Naive thymus-derived CD4-positive, alpha-beta T cell (primary cell): ENCODE measurements around the gene ARHGAP4. TPM values are rescaled to one million over a fixed set of nuclear protein-coding genes. Genes with fewer than 3 reads are reported as not detected.

Experiments used
- ATAC-seq: fragments of 150-1000 bp; cut with Tn5 transposase; 2 replicates; pipeline ENCODE4 v1.10.0; 2021; ENCODE audit warnings: mild to moderate bottlenecking, moderate library complexity
- CTCF ChIA-PET: fragments of 350-600 bp; sonication (Branson Sonifier 250); formaldehyde crosslinking; loops from one replicate; lab custom pipeline; 2021; ENCODE audit warnings: antibody characterized with exemption; lab: Charles Lee
- POLR2A ChIA-PET: fragments of 350-600 bp; sonication (Branson Sonifier 250); formaldehyde crosslinking; loops from one replicate; lab custom pipeline; 2021; ENCODE audit warnings: antibody characterized with exemption, inconsistent platforms; lab: Charles Lee
- DNase-seq, 9 donors: peaks; one replicate each; pipeline versions ENCODE4 v3.0.0 to v3.0.0-alpha.2; 2020 to 2022; ENCODE audit warnings: mixed read lengths in 1 of 9
- H3K27ac ChIP-seq: one replicate; pipeline ENCODE4 v1.7.0; 2013; ENCODE audit warnings: mild to moderate bottlenecking, low read depth, low read length, moderate library complexity
- H3K27me3 ChIP-seq, 2 donors: one replicate each; pipeline ENCODE4 v1.7.0; 2013; ENCODE audit warnings: low read length in 2 of 2, mild to moderate bottlenecking in 2 of 2, moderate library complexity in 2 of 2; ENCODE audit not compliant: control insufficient read depth in 2 of 2, insufficient read depth in 2 of 2
- H3K36me3 ChIP-seq, 3 experiments: 1 replicate in 2 of 3; 2 replicates in 1 of 3; pipeline ENCODE4 v1.7.0; 2013; ENCODE audit warnings: low read length in 3 of 3, mild to moderate bottlenecking in 3 of 3, moderate library complexity in 1 of 3; ENCODE audit not compliant: insufficient read depth in 3 of 3, control insufficient read depth in 2 of 3
- H3K4me1 ChIP-seq, 2 donors: one replicate each; pipeline ENCODE4 v1.7.0; 2013; ENCODE audit warnings: low read length in 2 of 2, mild to moderate bottlenecking in 2 of 2, moderate library complexity in 1 of 2; ENCODE audit not compliant: control insufficient read depth in 2 of 2, insufficient read depth in 2 of 2
- H3K4me3 ChIP-seq: 2 replicates; pipeline ENCODE4 v1.7.0; 2013; ENCODE audit warnings: mild to moderate bottlenecking, low read length
- H3K9me3 ChIP-seq, 3 experiments: 1 replicate in 2 of 3; 2 replicates in 1 of 3; pipeline ENCODE4 v1.7.0; 2013; ENCODE audit warnings: low read length in 3 of 3; ENCODE audit not compliant: control insufficient read depth in 2 of 3
- H3K27ac Mint-ChIP-seq, 9 donors: one replicate each; pipeline ENCODE4 v1.8.0; 2020 to 2022; ENCODE audit warnings: mixed read lengths in 9 of 9, mild to moderate bottlenecking in 8 of 9, moderate library complexity in 5 of 9, inconsistent platforms in 2 of 9
- H3K27me3 Mint-ChIP-seq, 5 donors: one replicate each; pipeline ENCODE4 v1.8.0; 2021 to 2022; ENCODE audit warnings: mixed read lengths in 5 of 5, mild to moderate bottlenecking in 1 of 5
- H3K36me3 Mint-ChIP-seq, 5 donors: one replicate each; pipeline ENCODE4 v1.8.0; 2020 to 2022; ENCODE audit warnings: mixed read lengths in 5 of 5, mild to moderate bottlenecking in 3 of 5, inconsistent platforms in 1 of 5
- H3K4me1 Mint-ChIP-seq, 7 donors: one replicate each; pipeline ENCODE4 v1.8.0; 2020 to 2022; ENCODE audit warnings: mixed read lengths in 7 of 7, mild to moderate bottlenecking in 3 of 7, inconsistent platforms in 1 of 7
- H3K4me3 Mint-ChIP-seq, 10 donors: one replicate each; pipeline ENCODE4 v1.8.0; 2020 to 2022; ENCODE audit warnings: mild to moderate bottlenecking in 10 of 10, mixed read lengths in 10 of 10, moderate library complexity in 6 of 10, inconsistent platforms in 2 of 10
- H3K9me3 Mint-ChIP-seq, 11 donors: one replicate each; pipeline ENCODE4 v1.8.0; 2020 to 2022; ENCODE audit warnings: mixed read lengths in 11 of 11, mild to moderate bottlenecking in 4 of 11, inconsistent platforms in 1 of 11, moderate library complexity in 1 of 11
- intact Hi-C, 2 donors: fragments of 100-400 bp; cut with micrococcal nuclease; formaldehyde crosslinking; loops; one replicate each; pipeline ENCODE4 v1.15.1; 2023
- polyA plus RNA-seq, 2 donors: library from polyadenylated mRNA; unstranded; fragments of 300-500 nt; fragmentation: Illumina TruSeq; gene quantifications; one replicate each; pipeline ENCODE4 v1.2.3, GENCODE V29; 2021
- total RNA-seq, 6 experiments: library from RNA in 5 of 6; stranded (reverse) in 5 of 6; gene quantifications; 1 replicate in 5 of 6; 2 replicates in 1 of 6; pipeline ENCODE4 v1.2.3 and lab custom pipeline; 2021 to 2026

Gene ARHGAP4
- total and polyA plus RNA-seq, 7 experiments from 2014 or later = 82.5 to 439 (median 341) TPM

- intact Hi-C loops = loop anchor here (5.0 to 10.0 kb wide), 3 partner anchors 242 to 565 kb away; partner anchors contain the start of genes EMD (in 2 of the 2), SLC10A3 (in 1 of the 2) and SLC6A8 (in 1 of the 2)
- POLR2A ChIA-PET = interaction anchor here (0.8 to 17.4 kb wide), 3 partner anchors 14 to 166 kb away, joined by 4 to 384 read pairs (median 127); partner anchors contain the start of genes HCFC1, NAA10, PLXNB3 and RENBP
- Mint-ChIP-seq H3K27ac (peak overlapping the region in 7 of 9 donors; percentile 38 to 98 (median 85)), H3K27me3 (no peaks in the 10 kb centered on the region), H3K36me3 (peaks cover 0 to 12% (median 0%) of the 10 kb centered on the region in 5 donors), H3K4me3 (peak overlapping the region in 4 of 10 donors; percentile 11 to 95 (median 40)), H3K4me1 (peaks cover 0 to 62% (median 16%) of the 10 kb centered on the region in 7 donors), H3K9me3 (peaks cover 0 to 2% (median 0%) of the 10 kb centered on the region in 11 donors)
- CTCF ChIA-PET = interaction anchor here (0.6 to 13.2 kb wide), 2 partner anchors 19 to 557 kb away, joined by 3 to 168 read pairs; partner anchors contain the start of genes RENBP and UBL4A
- Histone ChIP-seq H3K27ac (no peak overlapping the region), H3K27me3 (no peaks in the 10 kb centered on the region), H3K4me3 (no peak overlapping the region), H3K9me3 (no peaks in the 10 kb centered on the region), H3K4me1 (peaks cover 8 to 15% of the 10 kb centered on the region in 2 donors), H3K36me3 (peaks cover 0 to 15% (median 0%) of the 10 kb centered on the region in 3 experiments)
- DNase-seq = no peak
- ATAC-seq = no peak
These were observed 3.5 kb upstream of the ARHGAP4 start for GRCh38 chrX:153929576-153929975.

GRCh38 chrX:153928846-153929245 lies 2.8 kb upstream of the ARHGAP4 start:
- peaks cover 0 to 2% (median 0%) of the 10 kb centered on the region in 11 donors for H3K9me3 Mint-ChIP-seq
- H3K27ac ChIP-seq = peak overlapping the region; percentile 54
- H3K36me3 Mint-ChIP-seq = peaks cover 0 to 15% (median 0%) of the 10 kb centered on the region in 5 donors
- ChIA-PET CTCF (interaction anchor here (6.4 to 13.2 kb wide), 2 partner anchors 20 to 39 kb away, joined by 27 to 168 read pairs; partner anchors contain the start of gene RENBP), POLR2A (interaction anchor here (0.8 to 17.4 kb wide), 5 partner anchors 15 to 165 kb away, joined by 4 to 384 read pairs (median 111); partner anchors contain the start of genes HCFC1, IDH3G, NAA10 and PLXNB3)
- DNase-seq (no peak), ATAC-seq (no peak)
- H3K27ac Mint-ChIP-seq = peak overlapping the region; percentile 29 to 99 (median 86)
- no peaks in the 10 kb centered on the region for H3K9me3 ChIP-seq
- H3K4me3 Mint-ChIP-seq = peak overlapping the region; percentile 58 to 98 (median 92)
- H3K4me1 ChIP-seq = peaks cover 8 to 18% of the 10 kb centered on the region in 2 donors
- no peak overlapping the region for H3K4me3 ChIP-seq
- no peaks in the 10 kb centered on the region for H3K27me3 Mint-ChIP-seq
- H3K4me1 Mint-ChIP-seq = peaks cover 0 to 64% (median 16%) of the 10 kb centered on the region in 7 donors
- no peaks in the 10 kb centered on the region for H3K27me3 ChIP-seq
- intact Hi-C loops = loop anchor here (1.0 to 10.0 kb wide), 8 partner anchors 18 to 618 kb away; partner anchors contain the start of genes ABCD1 (in 2 of the 2), BCAP31 (in 2 of the 2), EMD (in 2 of the 2) and HCFC1 (in 2 of the 2)
- peaks cover 0 to 15% (median 0%) of the 10 kb centered on the region in 3 experiments for H3K36me3 ChIP-seq

- ATAC-seq (peak; percentile 86), DNase-seq (peak; percentile 80 to 98 (median 94))
- intact Hi-C loops = loop anchor here (1.0 to 10.0 kb wide), 11 partner anchors 19 to 619 kb away; partner anchors contain the start of genes ABCD1 (in 2 of the 2), BCAP31 (in 2 of the 2), EMD (in 2 of the 2) and HCFC1 (in 2 of the 2)
- H3K36me3 ChIP-seq = peaks cover 0 to 15% (median 0%) of the 10 kb centered on the region in 3 experiments
- no peaks in the 10 kb centered on the region for H3K27me3 ChIP-seq
- peaks cover 0 to 19% (median 0%) of the 10 kb centered on the region in 5 donors for H3K36me3 Mint-ChIP-seq
- peaks cover 0 to 2% (median 0%) of the 10 kb centered on the region in 11 donors for H3K9me3 Mint-ChIP-seq
- H3K4me3 Mint-ChIP-seq = peak overlapping the region; percentile 90 to 98 (median 94)
- no peaks in the 10 kb centered on the region for H3K27me3 Mint-ChIP-seq
- peak overlapping the region; percentile 80 to 100 (median 98) for H3K27ac Mint-ChIP-seq
- H3K9me3 ChIP-seq = no peaks in the 10 kb centered on the region
- peak overlapping the region; percentile 98 for H3K27ac ChIP-seq
- ChIA-PET POLR2A (interaction anchor here (0.9 to 17.4 kb wide), 12 partner anchors 16 to 452 kb away, joined by 3 to 384 read pairs (median 8); partner anchors contain the start of genes EMD, HCFC1, IDH3G and NAA10), CTCF (interaction anchor here (0.6 to 13.2 kb wide), 3 partner anchors 21 to 272 kb away, joined by 3 to 168 read pairs (median 27); partner anchors contain the start of gene RENBP)
- peaks cover 14 to 18% of the 10 kb centered on the region in 2 donors for H3K4me1 ChIP-seq
- peak overlapping the region; percentile 81 for H3K4me3 ChIP-seq
- peaks cover 0 to 68% (median 21%) of the 10 kb centered on the region in 7 donors for H3K4me1 Mint-ChIP-seq
These were observed 2.1 kb upstream of the ARHGAP4 start for GRCh38 chrX:153927922-153928760.

GRCh38 chrX:153927672-153927921 lies 1.5 kb upstream of the ARHGAP4 start:
- peaks cover 18 to 19% of the 10 kb centered on the region in 2 donors for H3K4me1 ChIP-seq
- Mint-ChIP-seq H3K4me1 (peaks cover 0 to 73% (median 23%) of the 10 kb centered on the region in 7 donors), H3K27ac (peak overlapping the region; percentile 80 to 100 (median 98))

GRCh38 chrX:153926858-153927671 lies 1.0 kb upstream of the ARHGAP4 start:
- peak overlapping the region; percentile 98 for H3K27ac ChIP-seq
- H3K27me3 ChIP-seq = no peaks in the 10 kb centered on the region
- Mint-ChIP-seq H3K27ac (peak overlapping the region; percentile 80 to 100 (median 98)), H3K27me3 (no peaks in the 10 kb centered on the region), H3K9me3 (peaks cover 0 to 2% (median 0%) of the 10 kb centered on the region in 11 donors), H3K36me3 (peaks cover 0 to 23% (median 0%) of the 10 kb centered on the region in 5 donors), H3K4me1 (peaks cover 0 to 78% (median 27%) of the 10 kb centered on the region in 7 donors), H3K4me3 (peak overlapping the region; percentile 89 to 95 (median 92))
- peak; percentile 44 to 89 (median 85) for DNase-seq
- CTCF ChIA-PET = interaction anchor here (0.6 to 13.2 kb wide), 5 partner anchors 17 to 561 kb away, joined by 3 to 168 read pairs (median 3); partner anchors contain the start of gene RENBP
- H3K36me3 ChIP-seq = peaks cover 0 to 12% (median 0%) of the 10 kb centered on the region in 3 experiments
- peak; percentile 63 for ATAC-seq
- H3K9me3 ChIP-seq = no peaks in the 10 kb centered on the region
- POLR2A ChIA-PET = interaction anchor here (0.9 to 17.4 kb wide), 17 partner anchors 17 to 518 kb away, joined by 3 to 384 read pairs (median 6); partner anchors contain the start of genes EMD, HCFC1, IDH3G and NAA10
- H3K4me1 ChIP-seq = peaks cover 18 to 24% of the 10 kb centered on the region in 2 donors
- intact Hi-C loops = loop anchor here (1.0 to 10.0 kb wide), 8 partner anchors 8 to 568 kb away; partner anchors contain the start of genes EMD (in 2 of the 2), NAA10 (in 1 of the 2), SLC10A3 (in 1 of the 2) and SLC6A8 (in 1 of the 2)
- peak overlapping the region; percentile 81 for H3K4me3 ChIP-seq

More at GRCh38 chrX:153927672-153927921, 1.5 kb upstream of the ARHGAP4 start:
- Histone ChIP-seq H3K27ac (peak overlapping the region; percentile 98), H3K4me3 (peak overlapping the region; percentile 81), H3K9me3 (no peaks in the 10 kb centered on the region), H3K36me3 (peaks cover 0 to 15% (median 0%) of the 10 kb centered on the region in 3 experiments), H3K27me3 (no peaks in the 10 kb centered on the region)
- no peaks in the 10 kb centered on the region for H3K27me3 Mint-ChIP-seq
- ChIA-PET CTCF (interaction anchor here (6.4 to 13.2 kb wide), 2 partner anchors 21 to 41 kb away, joined by 27 to 168 read pairs; partner anchors contain the start of gene RENBP), POLR2A (interaction anchor here (0.9 to 17.4 kb wide), 13 partner anchors 16 to 452 kb away, joined by 3 to 384 read pairs (median 7); partner anchors contain the start of genes EMD, HCFC1, IDH3G and NAA10)
- peaks cover 0 to 20% (median 0%) of the 10 kb centered on the region in 5 donors for H3K36me3 Mint-ChIP-seq
- intact Hi-C loops = loop anchor here (1.0 to 10.0 kb wide), 7 partner anchors 20 to 567 kb away; partner anchors contain the start of genes EMD (in 2 of the 2), SLC10A3 (in 1 of the 2) and SLC6A8 (in 1 of the 2)
- peak overlapping the region; percentile 89 to 95 (median 92) for H3K4me3 Mint-ChIP-seq
- ATAC-seq (no peak), DNase-seq (peak in 3 of 9 donors; percentile 25 to 37 (median 35))
- H3K9me3 Mint-ChIP-seq = peaks cover 0 to 2% (median 0%) of the 10 kb centered on the region in 11 donors
